Left ventricle myocardium inferior (tissue), 1 donor: Measurements from ENCODE around the gene PPP4R1. TPM values are rescaled to one million over a fixed set of nuclear protein-coding genes. Genes with fewer than 3 reads are reported as not detected.

Source experiments
- DNase-seq: peaks from one replicate; pipeline ENCODE4 v3.0.0-alpha.2; 2020
- H3K27ac ChIP-seq: fragments of 200-600 bp; replicated peaks from 2 replicates; pipeline ENCODE4 v1.8.0; 2021
- H3K27me3 ChIP-seq: fragments of 200-600 bp; 2 replicates; pipeline ENCODE4 v1.8.0; 2021; ENCODE audit warnings: low read depth
- H3K36me3 ChIP-seq: fragments of 200-600 bp; 2 replicates; pipeline ENCODE4 v1.8.0; 2021
- H3K4me1 ChIP-seq: fragments of 200-600 bp; 2 replicates; pipeline ENCODE4 v1.8.0; 2021
- H3K4me3 ChIP-seq: fragments of 200-600 bp; 2 replicates; pipeline ENCODE4 v1.8.0; 2021; ENCODE audit warnings: mild to moderate bottlenecking, moderate library complexity
- H3K9me3 ChIP-seq: fragments of 200-600 bp; replicated peaks from 2 replicates; pipeline ENCODE4 v1.8.0; 2021
- CTCF ChIP-seq: fragments of 200-600 bp; IDR thresholded peaks from 2 replicates; pipeline ENCODE4 v1.8.0; 2021; ENCODE audit warnings: antibody characterized with exemption, mild to moderate bottlenecking, borderline replicate concordance
- intact Hi-C: fragments of 100-400 bp; cut with micrococcal nuclease; formaldehyde crosslinking; loops from one replicate; pipeline ENCODE4 v1.11.0; 2022
- total RNA-seq: library from RNA; stranded (reverse); fragmentation: NEBNext Ultra II Directional; extraction: Animal tissue kit (Norgen Biotek cat#: 25700); gene quantifications from one replicate; pipeline ENCODE4 v1.2.1, GENCODE V29; 2021
- donor health status: DM: no; HTN: yes; CAD: no; lungs with severe emphysema.

Gene PPP4R1
- total RNA-seq, 1 donor from 2014 or later = 53.5 TPM

- H3K36me3 ChIP-seq = peaks cover 63% of the 10 kb centered on the region
- intact Hi-C loops = no loop called here
- peaks cover 13% of the 10 kb centered on the region for H3K4me1 ChIP-seq
- no peak for TF ChIP-seq CTCF
- no peak overlapping the region for H3K4me3 ChIP-seq
- H3K9me3 ChIP-seq = no peaks in the 10 kb centered on the region
- H3K27me3 ChIP-seq = no peaks in the 10 kb centered on the region
- H3K27ac ChIP-seq = no peak overlapping the region
- DNase-seq = no peak
These were observed 45.2 kb downstream of the PPP4R1 start for GRCh38 chr18:9569178-9569577.

- TF ChIP-seq CTCF = no peak
- intact Hi-C loops = no loop called here
- Histone ChIP-seq H3K4me1 (peaks cover 21% of the 10 kb centered on the region), H3K27me3 (no peaks in the 10 kb centered on the region), H3K9me3 (no peaks in the 10 kb centered on the region), H3K4me3 (no peak overlapping the region), H3K27ac (no peak overlapping the region), H3K36me3 (peaks cover 63% of the 10 kb centered on the region)
- no peak for DNase-seq
These were observed 46.2 kb downstream of the PPP4R1 start for GRCh38 chr18:9568186-9568585.

- peaks cover 72% of the 10 kb centered on the region for H3K36me3 ChIP-seq
- H3K27me3 ChIP-seq = no peaks in the 10 kb centered on the region
- no peak overlapping the region for H3K4me3 ChIP-seq
- peaks cover 21% of the 10 kb centered on the region for H3K4me1 ChIP-seq
- no peaks in the 10 kb centered on the region for H3K9me3 ChIP-seq
- intact Hi-C loops = no loop called here
- no peak for DNase-seq
- no peak for TF ChIP-seq CTCF
- no peak overlapping the region for H3K27ac ChIP-seq
These were observed 49.0 kb downstream of the PPP4R1 start for GRCh38 chr18:9565407-9565806.

- Histone ChIP-seq H3K27me3 (no peaks in the 10 kb centered on the region), H3K4me1 (peaks cover 21% of the 10 kb centered on the region), H3K4me3 (no peak overlapping the region), H3K27ac (no peak overlapping the region), H3K9me3 (no peaks in the 10 kb centered on the region), H3K36me3 (peaks cover 72% of the 10 kb centered on the region)
- intact Hi-C loops = no loop called here
- no peak for DNase-seq
- TF ChIP-seq CTCF = no peak
These were observed 51.0 kb downstream of the PPP4R1 start for GRCh38 chr18:9563331-9563730.

- no peak for DNase-seq
- H3K9me3 ChIP-seq = no peaks in the 10 kb centered on the region
- peaks cover 72% of the 10 kb centered on the region for H3K36me3 ChIP-seq
- peaks cover 21% of the 10 kb centered on the region for H3K4me1 ChIP-seq
- H3K27me3 ChIP-seq = no peaks in the 10 kb centered on the region
- no peak overlapping the region for H3K4me3 ChIP-seq
- intact Hi-C loops = no loop called here
- no peak for TF ChIP-seq CTCF
- no peak overlapping the region for H3K27ac ChIP-seq
These were observed 51.8 kb downstream of the PPP4R1 start for GRCh38 chr18:9562584-9562983.

- H3K4me1 ChIP-seq = peaks cover 21% of the 10 kb centered on the region
- H3K9me3 ChIP-seq = no peaks in the 10 kb centered on the region
- H3K36me3 ChIP-seq = peaks cover 72% of the 10 kb centered on the region
- intact Hi-C loops = no loop called here
- no peak for DNase-seq
- no peak for TF ChIP-seq CTCF
- H3K4me3 ChIP-seq = no peak overlapping the region
- H3K27ac ChIP-seq = no peak overlapping the region
- H3K27me3 ChIP-seq = no peaks in the 10 kb centered on the region
These were observed 52.6 kb downstream of the PPP4R1 start for GRCh38 chr18:9561759-9562158.
